Activated CD4-positive, alpha-beta T cell treated with anti-CD3 and anti-CD28 coated beads for 24 hours (primary cell): ENCODE results near the gene LUZP1.
"Not testable (repeated sequence)": the region's sequence is repeated elsewhere in the genome, so short reads cannot be mapped to it uniquely, and the experiment has no call there.

Experiments
- DNase-seq, 2 donors: peaks; one replicate each; pipeline ENCODE4 v3.0.0-alpha.2; 2020; ENCODE audit warnings: low read depth in 2 of 2

The LUZP1 gene

GRCh38 chr1:23168445-23169194 lies at the start of gene LUZP1:
Gene LUZP1, minus strand, starts transcription at chr1:23168856.
- DNase-seq = peak; percentile 79 to 84

- no peak for DNase-seq
Measured at GRCh38 chr1:23217421-23218115, 48.9 kb upstream of the LUZP1 start, which contains the start of gene HTR1D. Gene HTR1D, minus strand, starts transcription at chr1:23217502. Its CDS starts 23,283 bp downstream, at chr1:23194219.

DNA sequence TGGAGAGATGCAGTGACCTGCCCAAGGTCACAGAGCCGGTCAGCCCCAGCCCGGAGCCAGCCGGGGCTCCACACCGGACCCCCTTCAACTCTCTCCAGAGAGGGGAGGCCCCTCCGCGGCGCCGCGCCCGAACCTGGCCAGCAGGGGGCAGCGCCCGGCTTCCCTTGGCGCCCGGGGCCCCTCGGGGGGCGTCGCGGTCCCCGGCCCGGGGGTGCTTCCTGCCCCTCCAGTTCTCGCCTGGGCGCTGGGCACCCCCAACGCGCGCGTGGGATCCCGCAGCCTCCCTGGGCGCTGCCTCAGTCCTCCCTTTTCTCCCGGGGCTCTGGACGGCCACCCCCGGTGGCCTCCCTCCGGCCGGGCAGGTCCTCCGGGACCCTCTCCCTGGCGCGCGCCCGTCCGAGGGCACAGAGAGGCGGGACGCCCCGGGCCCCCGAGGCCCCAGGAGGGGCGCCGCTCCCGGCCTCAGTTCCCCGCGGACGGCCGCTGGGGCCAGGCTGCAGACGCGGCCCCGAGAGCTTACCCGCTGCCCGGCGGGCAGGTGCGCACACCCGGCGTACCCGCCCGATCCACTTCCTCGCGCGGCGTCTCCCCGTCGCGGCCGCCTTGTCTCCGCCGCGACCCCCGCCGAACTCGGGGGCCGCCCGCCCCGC lies 48.2 kb upstream of the LUZP1 start:
- DNase-seq = peak; percentile 7 to 15

DNA sequence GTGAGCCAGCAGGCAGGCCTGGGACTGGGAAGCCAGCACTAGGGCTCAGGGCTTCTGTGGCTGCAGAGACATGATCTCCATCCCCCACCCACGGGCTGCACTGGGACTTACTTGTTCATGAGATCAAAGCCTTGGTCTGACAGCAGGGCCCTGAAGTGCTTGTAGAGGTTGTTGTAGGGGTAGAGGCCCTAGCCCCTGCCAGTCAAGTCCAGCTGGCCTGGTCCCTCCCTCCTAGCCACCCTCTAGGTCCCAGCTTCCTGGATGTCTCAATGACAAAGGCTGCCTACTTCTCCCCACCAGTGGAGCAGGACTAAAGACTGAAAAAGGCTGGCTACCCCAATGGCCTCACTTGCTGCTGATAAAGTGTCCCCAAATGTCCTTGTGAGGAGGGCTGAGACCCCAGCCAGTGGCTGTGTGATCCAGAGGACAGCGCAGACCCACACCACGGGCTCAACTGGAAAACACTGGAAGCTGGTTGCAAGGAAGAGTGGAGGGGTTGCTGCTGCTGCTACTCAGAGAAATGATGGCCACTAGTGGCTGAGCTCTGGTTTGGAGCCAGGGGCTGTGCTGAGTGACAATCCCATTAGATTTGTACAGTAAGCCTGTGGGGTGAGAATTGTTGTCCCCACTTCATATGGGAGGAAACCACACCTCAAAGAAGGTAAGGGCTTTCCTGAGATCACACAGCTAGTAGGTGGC lies 47.2 kb upstream of the LUZP1 start:
- no peak for DNase-seq

DNA sequence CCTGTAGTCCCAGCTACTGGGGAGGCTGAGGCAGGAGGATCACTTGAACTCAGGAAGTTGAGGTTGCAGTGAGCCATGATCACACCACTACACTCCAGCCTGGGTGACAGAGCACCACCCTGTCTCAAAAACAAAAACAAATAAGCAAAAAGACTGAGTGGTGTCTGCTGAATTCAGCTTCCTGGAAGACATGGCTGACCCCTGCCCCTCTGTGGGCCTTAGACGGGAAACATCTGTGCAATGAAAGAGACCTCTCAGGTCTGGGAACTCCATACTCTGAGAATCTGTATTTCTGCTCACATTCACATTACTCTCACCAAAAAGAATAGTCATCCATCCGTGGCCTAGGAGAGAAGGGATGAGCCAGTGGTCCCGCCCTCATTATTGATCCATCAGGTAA lies 46.6 kb upstream of the LUZP1 start:
- DNase-seq = no peak

DNA sequence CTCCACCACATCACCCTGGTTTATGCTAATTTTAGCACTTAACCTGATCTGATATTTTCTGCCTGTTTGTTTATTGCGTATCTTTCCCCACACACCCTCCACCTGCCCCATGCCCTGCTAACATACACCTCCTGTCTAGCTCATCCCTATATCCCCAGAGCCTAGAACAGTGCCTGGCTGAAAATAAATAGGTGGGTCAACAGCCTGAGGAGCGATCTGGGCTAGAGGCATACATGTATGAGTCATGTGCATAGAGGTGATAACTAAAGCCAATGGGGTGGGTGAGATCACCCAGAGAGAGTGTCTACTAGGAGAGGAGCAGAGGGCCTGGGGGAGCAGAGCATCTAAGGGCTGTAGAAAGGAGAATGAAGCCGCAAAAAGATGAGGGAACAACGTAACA lies 46.0 kb upstream of the LUZP1 start:
- no peak for DNase-seq

GRCh38 chr1:23211955-23212354 lies 43.3 kb upstream of the LUZP1 start:
- no peak for DNase-seq

DNA sequence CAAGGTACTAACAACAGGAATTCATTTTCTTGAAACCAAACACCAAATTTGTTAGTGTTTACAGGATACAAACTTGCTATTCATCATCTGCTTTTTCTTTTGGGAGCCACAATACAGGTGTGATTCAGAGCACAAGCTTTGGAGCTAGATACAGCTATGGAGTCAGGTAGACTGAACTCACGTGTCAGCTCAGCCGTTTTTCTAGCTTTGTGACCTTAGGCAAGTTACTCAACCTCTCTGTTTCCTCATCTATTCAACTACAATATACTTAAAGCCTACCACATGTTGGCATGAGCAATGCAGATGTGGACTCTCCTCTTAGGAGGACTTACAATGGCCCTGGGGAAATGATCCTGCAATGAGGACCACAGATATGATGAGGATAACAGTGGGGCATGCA lies 42.3 kb upstream of the LUZP1 start:
- no peak for DNase-seq

DNA sequence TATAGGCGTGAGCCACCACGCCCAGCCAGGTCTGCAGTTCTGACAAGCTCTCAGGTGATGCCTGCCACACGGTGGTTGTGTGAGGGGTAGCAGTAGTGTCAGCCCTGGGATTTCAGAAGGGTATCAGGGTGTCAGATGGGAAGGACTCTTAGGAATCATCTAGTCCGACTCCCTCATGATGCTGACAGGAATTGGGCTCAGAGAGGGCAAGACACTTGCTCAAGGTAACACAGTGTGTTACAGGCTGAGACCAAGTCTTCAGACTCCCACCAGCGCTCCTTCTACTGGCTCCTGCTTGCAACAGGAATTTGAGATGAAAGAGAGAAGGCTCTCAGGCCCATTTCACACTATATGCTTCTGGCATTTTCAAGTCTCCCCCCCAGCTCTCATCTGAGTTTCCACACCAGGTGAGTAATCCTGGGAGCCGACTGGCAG lies 41.7 kb upstream of the LUZP1 start:
- DNase-seq = no peak

GRCh38 chr1:23209770-23210169 lies 41.1 kb upstream of the LUZP1 start:
- no peak for DNase-seq

GRCh38 chr1:23208527-23208926 lies 39.9 kb upstream of the LUZP1 start:
- no peak for DNase-seq

- not testable (repeated sequence) for DNase-seq
Measured at GRCh38 chr1:23207733-23208132, 39.1 kb upstream of the LUZP1 start.

- DNase-seq = no peak
Measured at GRCh38 chr1:23202263-23202749, 33.6 kb upstream of the LUZP1 start.

- no peak for DNase-seq
Measured at GRCh38 chr1:23200883-23201282, 32.2 kb upstream of the LUZP1 start.

- DNase-seq = no peak
Measured at GRCh38 chr1:23198373-23198772, 29.7 kb upstream of the LUZP1 start.

GRCh38 chr1:23196627-23197328 lies 28.1 kb upstream of the LUZP1 start:
- DNase-seq = no peak

DNA sequence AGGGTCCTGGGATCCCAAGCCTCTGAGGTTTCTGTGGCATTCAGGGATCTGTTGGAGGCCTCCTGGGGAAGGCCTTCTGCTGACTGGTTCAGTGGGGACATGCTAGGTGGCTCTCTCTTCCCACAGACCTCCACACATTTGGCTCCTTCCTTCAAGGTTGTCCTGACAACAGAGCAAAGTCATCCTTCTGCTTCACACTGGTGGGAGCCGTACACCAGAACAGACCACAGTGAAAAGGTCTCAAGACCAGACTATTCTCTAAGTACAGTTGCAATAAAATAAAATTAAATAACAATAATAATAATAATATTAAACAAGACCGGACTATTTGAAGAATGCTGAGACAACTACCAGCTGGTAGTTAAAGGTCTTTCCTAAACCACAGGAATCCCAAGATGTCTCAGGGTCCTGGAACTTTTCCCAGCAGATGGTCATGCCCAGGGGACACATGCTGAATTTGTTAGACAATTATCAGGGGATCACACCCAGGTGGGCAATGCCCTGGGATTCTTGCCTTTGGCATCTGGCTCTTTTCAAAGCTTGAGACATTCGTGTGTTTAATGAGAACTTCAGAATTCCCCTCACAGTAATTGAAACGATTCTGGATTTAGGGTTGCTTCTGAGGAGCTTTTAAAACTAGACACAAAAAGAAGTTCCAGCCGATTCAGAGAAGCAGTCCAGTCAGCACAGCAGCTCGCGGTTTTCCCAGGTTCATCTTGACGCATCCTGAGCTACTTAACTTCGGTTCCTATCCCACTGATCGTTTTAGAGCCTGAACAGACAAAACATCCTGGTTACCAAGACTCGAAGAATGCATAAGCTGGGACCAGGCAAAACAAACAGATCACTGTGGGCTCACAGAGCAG lies 25.7 kb upstream of the LUZP1 start:
- no peak for DNase-seq

GRCh38 chr1:23193391-23194118 lies 24.9 kb upstream of the LUZP1 start:
- no peak for DNase-seq

GRCh38 chr1:23191199-23191598 lies 22.5 kb upstream of the LUZP1 start:
- no peak for DNase-seq
